ENCODE results near the gene LY9. TPM values are rescaled to one million over a fixed set of nuclear protein-coding genes. Genes with fewer than 3 reads are reported as not detected.

LY9 gene
- polyA plus RNA-seq, 1 of the 3 experiments (the other 2 are of a cell fraction): not detected

DNA sequence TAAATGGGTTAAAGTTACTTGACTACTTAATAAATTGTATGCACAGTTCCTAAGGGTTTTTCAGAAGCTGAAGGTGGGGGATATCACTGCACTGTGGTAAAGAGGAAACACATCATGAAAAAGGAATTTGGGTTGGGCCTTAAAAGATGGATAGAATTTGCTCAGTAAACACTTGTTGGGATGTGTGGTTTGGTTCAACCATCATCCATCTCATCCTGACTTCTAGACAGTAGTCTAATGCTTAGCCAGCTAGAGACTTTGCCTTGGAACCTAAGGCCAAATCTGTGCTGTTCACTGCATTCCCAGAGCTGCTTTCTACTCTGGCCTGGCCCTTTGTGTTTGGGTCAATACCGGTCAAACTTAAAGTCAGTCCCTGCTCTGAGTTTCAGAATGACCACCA lies 30.6 kb downstream of the LY9 start:
- CTCF ChIA-PET: no interaction called here
- no peaks in the 10 kb centered on the region for H3F3A ChIP-seq (replicated peaks; ENCODE audit: insufficient read depth)

GRCh38 chr1:160827418-160827817 lies 31.4 kb downstream of the LY9 start:
- ChIA-PET CTCF (no interaction called here), POLR2A (no interaction called here)
- DNase-seq: no peak
- no peaks in the 10 kb centered on the region for H3K9me3 ChIP-seq
- H3K27me3 ChIP-seq (ENCODE audit: insufficient read depth): no peaks in the 10 kb centered on the region; the same call in 1 of the 2 replicates
- H3K79me2 ChIP-seq (ENCODE audit: insufficient read depth): no peaks in the 10 kb centered on the region
- no peaks in the 10 kb centered on the region for H3K36me3 ChIP-seq (replicated peaks in 1 of 2; ENCODE audit: control insufficient read depth in 1 of 2, insufficient read depth in 2 of 2, low read length in 1 of 2)
- H3K27ac ChIP-seq (ENCODE audit: low read depth in 2 of 2, low read length in 1 of 2): no peak overlapping the region
- H3K9me2 ChIP-seq: no peaks in the 10 kb centered on the region
- no peak overlapping the region for H3K4me2 ChIP-seq
- no peak overlapping the region for H3K4me3 ChIP-seq (ENCODE audit: low read depth in 2 of 2, low read length in 1 of 2)
- H3K4me1 ChIP-seq (ENCODE audit: control insufficient read depth in 1 of 2, insufficient read depth in 2 of 2, low read depth in 1 of 2, low read length in 1 of 2): no peaks in the 10 kb centered on the region
- TF ChIP-seq MEF2A (IDR thresholded peaks at IDR 0.05; ENCODE audit: borderline replicate concordance, low read depth) (no peak), TEAD4 (IDR thresholded peaks at IDR 0.05; ENCODE audit: borderline replicate concordance, insufficient read depth) (no peak), MXI1 (IDR thresholded peaks at IDR 0.05; ENCODE audit: low read depth, low read length) (no peak), JUND (IDR thresholded peaks at IDR 0.05) (no peak), EP300 (IDR thresholded peaks at IDR 0.05; ENCODE audit: borderline replicate concordance in 1 of 2, low read depth in 1 of 2, low read length in 1 of 2) (no peak), FOXJ3 (CRISPR knock-in tag; IDR thresholded peaks at IDR 0.05) (no peak), CTCF (IDR thresholded peaks at IDR 0.05) (no peak), GATA2 (CRISPR knock-in tag; IDR thresholded peaks at IDR 0.05) (no peak), NRF1 (IDR thresholded peaks at IDR 0.05; ENCODE audit: low read depth, low read length) (no peak), RFX5 (IDR thresholded peaks at IDR 0.05; ENCODE audit: low read length) (no peak), TAF1 (IDR thresholded peaks at IDR 0.05; ENCODE audit: borderline replicate concordance, low read depth, low read length) (no peak), SIN3A (IDR thresholded peaks at IDR 0.05; ENCODE audit: borderline replicate concordance, low read depth, low read length) (no peak), FOXM1 (IDR thresholded peaks at IDR 0.05; ENCODE audit: low read depth) (no peak), RXRA (IDR thresholded peaks at IDR 0.05; ENCODE audit: borderline replicate concordance, low read depth) (no peak)
- TF ChIP-seq, protein P1, sequence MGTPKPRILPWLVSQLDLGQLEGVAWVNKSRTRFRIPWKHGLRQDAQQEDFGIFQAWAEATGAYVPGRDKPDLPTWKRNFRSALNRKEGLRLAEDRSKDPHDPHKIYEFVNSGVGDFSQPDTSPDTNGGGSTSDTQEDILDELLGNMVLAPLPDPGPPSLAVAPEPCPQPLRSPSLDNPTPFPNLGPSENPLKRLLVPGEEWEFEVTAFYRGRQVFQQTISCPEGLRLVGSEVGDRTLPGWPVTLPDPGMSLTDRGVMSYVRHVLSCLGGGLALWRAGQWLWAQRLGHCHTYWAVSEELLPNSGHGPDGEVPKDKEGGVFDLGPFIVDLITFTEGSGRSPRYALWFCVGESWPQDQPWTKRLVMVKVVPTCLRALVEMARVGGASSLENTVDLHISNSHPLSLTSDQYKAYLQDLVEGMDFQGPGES (IDR thresholded peaks at IDR 0.05; ENCODE audit: low read depth, low read length): no peak
- no peaks in the 10 kb centered on the region for H3F3A ChIP-seq (replicated peaks; ENCODE audit: insufficient read depth)
- H3K9ac ChIP-seq: no peak overlapping the region
- no peaks in the 10 kb centered on the region for H4K20me1 ChIP-seq (ENCODE audit: insufficient read depth)
- H2AFZ ChIP-seq (ENCODE audit: low read depth): no peak overlapping the region
- 30% methylated on average over 2 of the region's 2 CpGs for WGBS (ENCODE audit: low lambda C conversion rate)

More for the DNA sequence above, 30.6 kb downstream of the LY9 start:
- Histone ChIP-seq H3K9ac (no peak overlapping the region), H3K79me2 (ENCODE audit: insufficient read depth) (no peaks in the 10 kb centered on the region), H3K36me3 (replicated peaks in 1 of 2; ENCODE audit: control insufficient read depth in 1 of 2, insufficient read depth in 2 of 2, low read length in 1 of 2) (no peaks in the 10 kb centered on the region), H4K20me1 (ENCODE audit: insufficient read depth) (no peaks in the 10 kb centered on the region), H3K4me1 (ENCODE audit: control insufficient read depth in 1 of 2, insufficient read depth in 2 of 2, low read depth in 1 of 2, low read length in 1 of 2) (no peaks in the 10 kb centered on the region), H3K27me3 (ENCODE audit: insufficient read depth) (no peaks in the 10 kb centered on the region; the same call in 1 of the 2 replicates), H3K4me3 (ENCODE audit: low read depth in 2 of 2, low read length in 1 of 2) (no peak overlapping the region), H3K9me2 (no peaks in the 10 kb centered on the region), H3K9me3 (no peaks in the 10 kb centered on the region), H2AFZ (ENCODE audit: low read depth) (no peak overlapping the region), H3K27ac (ENCODE audit: low read depth in 2 of 2, low read length in 1 of 2) (no peak overlapping the region), H3K4me2 (no peak overlapping the region)
- WGBS (ENCODE audit: low lambda C conversion rate): 0% methylated on average over 1 of the region's 1 CpG
- TF ChIP-seq, protein P2, sequence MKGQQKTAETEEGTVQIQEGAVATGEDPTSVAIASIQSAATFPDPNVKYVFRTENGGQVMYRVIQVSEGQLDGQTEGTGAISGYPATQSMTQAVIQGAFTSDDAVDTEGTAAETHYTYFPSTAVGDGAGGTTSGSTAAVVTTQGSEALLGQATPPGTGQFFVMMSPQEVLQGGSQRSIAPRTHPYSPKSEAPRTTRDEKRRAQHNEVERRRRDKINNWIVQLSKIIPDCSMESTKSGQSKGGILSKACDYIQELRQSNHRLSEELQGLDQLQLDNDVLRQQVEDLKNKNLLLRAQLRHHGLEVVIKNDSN (IDR thresholded peaks at IDR 0.05; ENCODE audit: borderline replicate concordance, low read depth): no peak
- TF ChIP-seq ELF1 (IDR thresholded peaks at IDR 0.05): no peak
- TF ChIP-seq CHD2 (IDR thresholded peaks at IDR 0.05; ENCODE audit: low read length, partially characterized antibody): no peak
- no peak for TF ChIP-seq TAF1 (IDR thresholded peaks at IDR 0.05; ENCODE audit: borderline replicate concordance, low read depth, low read length)
- no peak for DNase-seq
- POLR2A ChIA-PET: no interaction called here

Data from SK-N-SH (cell line).